ENCODE measurements around the gene TSSK6.

Gene TSSK6

DNA sequence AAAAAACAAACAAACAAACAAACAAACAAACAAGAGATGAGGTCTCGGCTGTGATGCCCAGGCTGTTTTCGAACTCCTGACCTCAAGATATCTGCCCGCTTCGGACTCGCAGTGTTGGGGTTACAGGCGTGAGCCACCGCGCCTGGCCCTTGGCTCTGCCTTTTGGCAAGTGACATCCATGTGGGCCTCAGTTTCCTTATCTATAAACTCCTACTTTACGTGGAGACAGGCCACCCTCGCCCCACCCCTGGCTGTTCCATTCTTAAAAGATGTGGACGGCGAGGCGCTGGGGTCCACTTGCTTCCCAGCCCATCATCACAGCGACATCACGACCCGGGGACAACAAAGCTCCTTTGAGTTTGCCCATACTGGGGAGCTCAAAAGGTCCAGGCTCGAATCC lies 1.7 kb downstream of the TSSK6 start:
- no peak for DNase-seq (ENCODE audit: low read depth, low spot score)
- TF ChIP-seq, protein P1, sequence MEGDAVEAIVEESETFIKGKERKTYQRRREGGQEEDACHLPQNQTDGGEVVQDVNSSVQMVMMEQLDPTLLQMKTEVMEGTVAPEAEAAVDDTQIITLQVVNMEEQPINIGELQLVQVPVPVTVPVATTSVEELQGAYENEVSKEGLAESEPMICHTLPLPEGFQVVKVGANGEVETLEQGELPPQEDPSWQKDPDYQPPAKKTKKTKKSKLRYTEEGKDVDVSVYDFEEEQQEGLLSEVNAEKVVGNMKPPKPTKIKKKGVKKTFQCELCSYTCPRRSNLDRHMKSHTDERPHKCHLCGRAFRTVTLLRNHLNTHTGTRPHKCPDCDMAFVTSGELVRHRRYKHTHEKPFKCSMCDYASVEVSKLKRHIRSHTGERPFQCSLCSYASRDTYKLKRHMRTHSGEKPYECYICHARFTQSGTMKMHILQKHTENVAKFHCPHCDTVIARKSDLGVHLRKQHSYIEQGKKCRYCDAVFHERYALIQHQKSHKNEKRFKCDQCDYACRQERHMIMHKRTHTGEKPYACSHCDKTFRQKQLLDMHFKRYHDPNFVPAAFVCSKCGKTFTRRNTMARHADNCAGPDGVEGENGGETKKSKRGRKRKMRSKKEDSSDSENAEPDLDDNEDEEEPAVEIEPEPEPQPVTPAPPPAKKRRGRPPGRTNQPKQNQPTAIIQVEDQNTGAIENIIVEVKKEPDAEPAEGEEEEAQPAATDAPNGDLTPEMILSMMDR (IDR thresholded peaks at IDR 0.05; ENCODE audit: insufficient read depth, low read length, missing control alignments): no peak
- CTCF ChIA-PET: interaction anchor here (1.4 kb wide), 1 partner anchor 16 kb away, joined by 3 read pairs; the partner anchor contains the start of gene YJEFN3
- no peak overlapping the region for H3K4me3 ChIP-seq (ENCODE audit: low read depth, low read length)
- POLR2A ChIA-PET: interaction anchor here (0.6 kb wide), 1 partner anchor 83 kb away, joined by 3 read pairs; no protein-coding TSS in a partner anchor

DNA sequence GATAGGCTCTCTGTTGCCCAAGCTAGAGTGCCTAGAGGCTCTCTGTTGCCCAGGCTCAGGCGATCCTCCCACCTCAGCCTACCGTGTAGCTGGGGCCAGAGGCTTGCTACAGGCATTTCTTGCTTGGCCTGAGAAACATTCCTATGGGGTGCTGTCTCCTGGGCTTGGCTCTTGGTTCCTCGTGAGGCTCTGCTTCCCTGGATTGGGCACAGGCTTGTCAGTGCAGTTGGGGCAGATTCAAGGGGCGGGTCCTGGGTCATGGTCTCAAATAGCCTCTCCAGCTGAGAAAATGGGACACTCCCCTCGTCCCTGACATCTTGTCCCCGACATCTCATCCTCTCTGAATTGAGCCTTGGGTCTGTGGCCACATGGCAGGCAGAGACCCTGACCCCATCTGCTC lies 4.9 kb downstream of the TSSK6 start:
- ChIA-PET POLR2A (no interaction called here), CTCF (interaction anchor here (1.9 to 3.7 kb wide), 2 partner anchors 20 to 22 kb away, joined by 7 to 22 read pairs; no protein-coding TSS in a partner anchor)
- H3K4me3 ChIP-seq (ENCODE audit: low read depth, low read length): no peak overlapping the region
- DNase-seq (ENCODE audit: low read depth, low spot score): no peak
- TF ChIP-seq, protein P1 (IDR thresholded peaks at IDR 0.05; ENCODE audit: insufficient read depth, low read length, missing control alignments): no peak

DNA sequence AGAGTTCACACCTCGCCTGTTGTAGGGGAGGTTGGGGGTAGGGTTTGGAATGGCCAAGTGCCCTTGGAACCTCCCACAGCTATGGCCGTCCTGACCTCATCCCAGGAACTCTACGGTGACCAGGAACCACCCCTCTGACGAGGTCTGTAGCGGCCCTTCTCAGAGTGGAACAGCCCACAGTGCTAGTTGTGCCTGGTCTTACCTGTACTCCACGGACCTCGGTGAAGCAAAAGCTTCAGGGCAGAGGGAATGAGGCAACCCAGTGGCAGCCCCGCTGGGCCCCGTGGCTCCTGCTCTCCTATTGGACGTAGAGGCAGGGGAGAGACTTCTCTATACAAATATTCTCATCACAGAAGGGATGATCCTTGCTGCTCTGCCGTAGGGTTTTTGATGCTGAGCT lies 7.1 kb downstream of the TSSK6 start:
- TF ChIP-seq, protein P1 (IDR thresholded peaks at IDR 0.05; ENCODE audit: insufficient read depth, low read length, missing control alignments): no peak
- H3K4me3 ChIP-seq (ENCODE audit: low read depth, low read length): no peak overlapping the region
- CTCF ChIA-PET: interaction anchor here (0.8 to 1.6 kb wide), 5 partner anchors 13 to 361 kb away, joined by 3 to 7 read pairs (median 4); no protein-coding TSS in a partner anchor
- POLR2A ChIA-PET: no interaction called here
- DNase-seq (ENCODE audit: low read depth, low spot score): no peak

DNA sequence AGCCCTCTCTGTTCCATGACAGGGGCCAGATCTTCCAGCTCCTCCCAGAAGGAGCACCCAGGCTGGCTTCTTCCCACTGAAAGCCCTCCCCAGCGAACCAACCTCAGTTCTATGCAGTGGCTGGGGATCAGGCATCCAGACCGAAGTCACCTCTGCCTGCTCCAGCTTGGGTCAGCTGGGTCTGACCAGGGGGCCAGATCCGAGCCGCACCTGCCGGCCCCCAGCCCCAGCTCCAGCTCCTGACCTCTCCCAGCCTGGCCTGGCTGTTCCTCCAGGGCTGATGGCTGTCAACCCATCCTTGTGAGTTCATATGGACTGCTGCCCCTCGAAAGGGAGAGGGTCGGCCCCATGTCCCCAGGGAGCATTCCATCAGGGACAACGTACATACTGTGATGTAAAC lies 8.0 kb downstream of the TSSK6 start:
- H3K4me3 ChIP-seq (ENCODE audit: low read depth, low read length): no peak overlapping the region
- ChIA-PET CTCF (interaction anchor here (0.8 to 1.6 kb wide), 3 partner anchors 9 to 16 kb away, joined by 3 to 7 read pairs (median 3); partner anchors contain the start of gene NDUFA13), POLR2A (no interaction called here)
- no peak for DNase-seq (ENCODE audit: low read depth, low spot score)
- TF ChIP-seq, protein P1 (IDR thresholded peaks at IDR 0.05; ENCODE audit: insufficient read depth, low read length, missing control alignments): no peak

DNA sequence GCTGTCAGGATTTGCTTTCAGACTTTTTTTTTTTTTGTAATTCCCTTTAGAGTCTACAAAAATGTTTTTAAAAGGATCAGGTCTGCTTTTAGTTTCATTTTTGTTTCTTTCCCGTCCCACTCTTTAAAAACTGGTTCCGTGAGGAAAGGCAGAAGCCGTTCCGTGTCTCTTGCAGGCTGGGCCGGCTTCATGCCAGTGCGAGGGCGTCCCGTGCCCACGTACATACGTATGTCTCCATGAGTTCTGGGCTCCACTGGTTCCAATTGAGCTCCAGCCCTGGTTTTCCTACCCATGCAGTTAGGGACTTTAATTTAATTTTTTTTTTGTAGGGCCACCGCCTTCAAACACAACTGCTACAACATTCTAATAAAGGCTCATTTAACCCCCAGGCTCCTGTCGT lies 8.8 kb downstream of the TSSK6 start:
- H3K4me3 ChIP-seq (ENCODE audit: low read depth, low read length): no peak overlapping the region
- POLR2A ChIA-PET: no interaction called here
- CTCF ChIA-PET: no interaction called here
- TF ChIP-seq, protein P1 (IDR thresholded peaks at IDR 0.05; ENCODE audit: insufficient read depth, low read length, missing control alignments): no peak
- no peak for DNase-seq (ENCODE audit: low read depth, low spot score)

DNA sequence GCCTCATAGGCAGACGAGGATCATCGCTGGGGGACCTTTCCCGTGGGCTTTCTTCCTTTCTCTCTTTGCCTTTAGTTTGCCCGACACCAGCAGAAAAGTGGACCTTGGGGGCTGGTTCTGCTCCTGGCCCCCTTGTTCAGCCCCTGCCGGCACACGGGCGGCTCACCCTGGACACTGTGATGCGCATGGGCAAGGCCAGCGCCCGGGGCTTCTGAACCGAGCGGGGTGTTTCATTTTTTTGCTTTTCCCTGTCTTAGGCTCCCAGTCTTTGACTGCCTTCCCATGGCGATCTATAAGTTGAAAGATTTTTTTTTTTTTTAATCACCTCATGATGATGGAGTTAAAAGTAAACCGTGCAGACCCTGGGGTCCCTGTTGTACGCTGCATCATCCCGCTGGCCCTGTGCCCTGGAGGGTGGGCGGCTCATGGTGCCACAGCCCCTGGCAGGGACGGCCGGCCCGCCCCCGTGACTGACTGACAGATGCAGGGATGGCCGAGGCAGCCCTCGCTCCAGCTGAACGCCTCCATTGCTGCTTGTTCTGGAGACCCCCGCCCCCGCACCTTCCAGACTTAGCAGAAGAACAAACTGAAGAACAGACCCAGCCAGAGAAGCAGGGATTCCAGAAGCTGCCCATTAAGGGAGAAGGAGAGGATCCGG lies 9.6 kb downstream of the TSSK6 start:
- no peak overlapping the region for H3K4me3 ChIP-seq (ENCODE audit: low read depth, low read length)
- no peak for DNase-seq (ENCODE audit: low read depth, low spot score)
- ChIA-PET CTCF (interaction anchor here (1.3 to 1.5 kb wide), 3 partner anchors 15 to 27 kb away, joined by 3 to 5 read pairs (median 5); no protein-coding TSS in a partner anchor), POLR2A (no interaction called here)
- TF ChIP-seq, protein P1 (IDR thresholded peaks at IDR 0.05; ENCODE audit: insufficient read depth, low read length, missing control alignments): no peak

Measured in AG04449 (cell line).